GM23338 (cell line): ENCODE results near the gene ATXN2. TPM values are rescaled to one million over a fixed set of nuclear protein-coding genes. Genes with fewer than 3 reads are reported as not detected.
A peak's percentile ranks its signal among the peaks of the same experiment; 100 is the strongest.

Source experiments
- ATAC-seq: fragments of 200-7000 bp; cut with Tn5 transposase; 3 replicates; pipeline ENCODE4 v1.9.1; 2020
- DNase-seq: peaks from one replicate; pipeline ENCODE4 v3.0.0-alpha.2; 2015; ENCODE audit warnings: low spot score
- H2AFZ ChIP-seq: fragments of 200-600 bp; sonication (generic); 2 replicates; pipeline ENCODE4 v1.8.0; 2016; ENCODE audit warnings: antibody characterized with exemption, mild to moderate bottlenecking, moderate library complexity
- H3F3A ChIP-seq: fragments of 200-600 bp; sonication (generic); replicated peaks from 2 replicates; pipeline ENCODE4 v1.8.0; 2017; ENCODE audit warnings: antibody characterized with exemption, mixed run types, low read depth
- H3K27ac ChIP-seq: fragments of 200-600 bp; sonication (generic); 2 replicates; pipeline ENCODE4 v1.6.1; 2016; ENCODE audit warnings: low read depth
- H3K27me3 ChIP-seq: fragments of 200-600 bp; sonication (generic); 2 replicates; pipeline ENCODE4 v1.8.0; 2016; ENCODE audit warnings: mild to moderate bottlenecking, mixed run types, moderate library complexity; ENCODE audit not compliant: insufficient read depth
- H3K36me3 ChIP-seq: fragments of 200-600 bp; sonication (generic); 2 replicates; pipeline ENCODE4 v1.8.0; 2016; ENCODE audit warnings: mild to moderate bottlenecking; ENCODE audit not compliant: insufficient read depth
- H3K4me1 ChIP-seq: fragments of 200-600 bp; sonication (generic); 2 replicates; pipeline ENCODE4 v1.8.0; 2016; ENCODE audit warnings: mild to moderate bottlenecking, moderate library complexity; ENCODE audit not compliant: insufficient read depth
- H3K4me2 ChIP-seq: fragments of 200-600 bp; sonication (generic); 2 replicates; pipeline ENCODE4 v1.7.1; 2017; ENCODE audit warnings: mixed run types
- H3K4me3 ChIP-seq: fragments of 200-600 bp; sonication (generic); 2 replicates; pipeline ENCODE4 v1.6.1; 2016; ENCODE audit warnings: mixed run types
- H3K79me2 ChIP-seq: fragments of 200-600 bp; sonication (generic); replicated peaks from 2 replicates; pipeline ENCODE4 v1.8.0; 2017; ENCODE audit warnings: mild to moderate bottlenecking; ENCODE audit not compliant: insufficient read depth
- H3K9me2 ChIP-seq: fragments of 200-600 bp; sonication (generic); 2 replicates; pipeline ENCODE4 v1.8.0; 2017; ENCODE audit not compliant: insufficient read depth
- H4K20me1 ChIP-seq: fragments of 200-600 bp; sonication (generic); replicated peaks from 2 replicates; pipeline ENCODE4 v1.8.0; 2017; ENCODE audit warnings: mild to moderate bottlenecking; ENCODE audit not compliant: insufficient read depth
- H3K27ac Mint-ChIP-seq: 2 replicates; pipeline ENCODE4 v1.8.0; 2020; ENCODE audit warnings: inconsistent platforms, mild to moderate bottlenecking, moderate library complexity, mixed read lengths
- H3K27me3 Mint-ChIP-seq: 3 replicates; pipeline ENCODE4 v1.8.0; 2022; ENCODE audit warnings: low read depth, mild to moderate bottlenecking, moderate library complexity, mixed read lengths, inconsistent platforms; ENCODE audit not compliant: insufficient read depth, poor library complexity
- H3K36me3 Mint-ChIP-seq: 3 replicates; pipeline ENCODE4 v1.8.0; 2021; ENCODE audit warnings: low read depth, mild to moderate bottlenecking, inconsistent platforms, moderate library complexity, mixed read lengths
- H3K4me1 Mint-ChIP-seq: 3 replicates; pipeline ENCODE4 v1.8.0; 2020; ENCODE audit warnings: mild to moderate bottlenecking, inconsistent platforms, mixed read lengths
- H3K4me3 Mint-ChIP-seq: 3 replicates; pipeline ENCODE4 v1.8.0; 2021; ENCODE audit warnings: moderate library complexity, mild to moderate bottlenecking, inconsistent platforms, mixed read lengths
- H3K9me3 Mint-ChIP-seq: 3 replicates; pipeline ENCODE4 v1.8.0; 2020; ENCODE audit warnings: moderate library complexity, mild to moderate bottlenecking, inconsistent platforms, mixed read lengths
- ETS1 ChIP-seq: IDR thresholded peaks from 2 replicates; pipeline ENCODE4 v1.6.1; 2016; ENCODE audit warnings: antibody characterized with exemption
- JUNB ChIP-seq: IDR thresholded peaks from one replicate; pipeline ENCODE4 v1.6.1; 2016; ENCODE audit warnings: antibody characterized with exemption; ENCODE audit not compliant: unreplicated experiment
- POLR2AphosphoS5 ChIP-seq: IDR thresholded peaks from 2 replicates; pipeline ENCODE4 v1.6.1; 2016; ENCODE audit warnings: antibody characterized with exemption, low read depth
- REST ChIP-seq: IDR thresholded peaks from one replicate; pipeline ENCODE4 v1.6.1; 2018; ENCODE audit warnings: antibody characterized with exemption; ENCODE audit not compliant: unreplicated experiment
- STAT1 ChIP-seq: IDR thresholded peaks from one replicate; pipeline ENCODE4 v1.6.1; 2016; ENCODE audit warnings: antibody characterized with exemption; ENCODE audit not compliant: unreplicated experiment
- ZNF114 ChIP-seq: fragments of 250-450 bp; sonication (Bioruptor Pico); IDR thresholded peaks from 2 replicates; pipeline ENCODE4 v1.5.0; 2020; ENCODE audit warnings: mild to moderate bottlenecking, moderate library complexity
- polyA plus RNA-seq: library from polyadenylated mRNA; unstranded; fragments of >200 nt; fragmentation: Nextera tagmentation; extraction: Ambion mirVana; gene quantifications from 2 replicates; pipeline ENCODE4 v1.2.1, GENCODE V29; 2016
- total RNA-seq: library from RNA; depleted of rRNA; stranded (reverse); fragments of >200 nt; shearing (Covaris generic); gene quantifications from 2 replicates; pipeline ENCODE4 v1.2.3, GENCODE V29; 2014
- TF ChIP-seq, protein P1 (sequence below): fragments of 250-450 bp; sonication (Bioruptor Pico); IDR thresholded peaks from 2 replicates; pipeline ENCODE4 v1.5.0; 2020; ENCODE audit warnings: mild to moderate bottlenecking, moderate library complexity

The ATXN2 gene
- total and polyA plus RNA-seq, 2 experiments from 2014 or later = 44.8 to 59.5 TPM

- ATAC-seq = peak; percentile 6; the same call in 2 of the 3 replicates
Observed at GRCh38 chr12:111418594-111418880, 180.6 kb downstream of the ATXN2 start.

GRCh38 chr12:111417784-111418593 lies 181.1 kb downstream of the ATXN2 start:
- Mint-ChIP-seq H3K4me3 (no peak overlapping the region), H3K4me1 (peaks cover 44% of the 10 kb centered on the region), H3K9me3 (no peaks in the 10 kb centered on the region), H3K27me3 (peaks cover 7% of the 10 kb centered on the region), H3K36me3 (peaks cover 56% of the 10 kb centered on the region), H3K27ac (no peak overlapping the region)
- peaks cover 22% of the 10 kb centered on the region for H3K4me1 ChIP-seq
- H3K4me2 ChIP-seq = no peak overlapping the region
- no peak overlapping the region for H2AFZ ChIP-seq
- H3K9me2 ChIP-seq = no peaks in the 10 kb centered on the region
- H4K20me1 ChIP-seq = peaks cover 35% of the 10 kb centered on the region
- peaks cover 91% of the 10 kb centered on the region for H3K79me2 ChIP-seq
- peak overlapping the region; percentile 63; the same call in 1 of the 2 replicates for H3K27ac ChIP-seq
- no peak for DNase-seq
- H3K4me3 ChIP-seq = no peak overlapping the region
- no peaks in the 10 kb centered on the region for H3K27me3 ChIP-seq
- ATAC-seq = peak; percentile 68
- H3K36me3 ChIP-seq = peaks cover 14% of the 10 kb centered on the region
- peaks cover 5% of the 10 kb centered on the region for H3F3A ChIP-seq
- TF ChIP-seq ETS1 (no peak), JUNB (no peak), REST (no peak), STAT1 (no peak), POLR2AphosphoS5 (no peak)
- TF ChIP-seq, protein P1, sequence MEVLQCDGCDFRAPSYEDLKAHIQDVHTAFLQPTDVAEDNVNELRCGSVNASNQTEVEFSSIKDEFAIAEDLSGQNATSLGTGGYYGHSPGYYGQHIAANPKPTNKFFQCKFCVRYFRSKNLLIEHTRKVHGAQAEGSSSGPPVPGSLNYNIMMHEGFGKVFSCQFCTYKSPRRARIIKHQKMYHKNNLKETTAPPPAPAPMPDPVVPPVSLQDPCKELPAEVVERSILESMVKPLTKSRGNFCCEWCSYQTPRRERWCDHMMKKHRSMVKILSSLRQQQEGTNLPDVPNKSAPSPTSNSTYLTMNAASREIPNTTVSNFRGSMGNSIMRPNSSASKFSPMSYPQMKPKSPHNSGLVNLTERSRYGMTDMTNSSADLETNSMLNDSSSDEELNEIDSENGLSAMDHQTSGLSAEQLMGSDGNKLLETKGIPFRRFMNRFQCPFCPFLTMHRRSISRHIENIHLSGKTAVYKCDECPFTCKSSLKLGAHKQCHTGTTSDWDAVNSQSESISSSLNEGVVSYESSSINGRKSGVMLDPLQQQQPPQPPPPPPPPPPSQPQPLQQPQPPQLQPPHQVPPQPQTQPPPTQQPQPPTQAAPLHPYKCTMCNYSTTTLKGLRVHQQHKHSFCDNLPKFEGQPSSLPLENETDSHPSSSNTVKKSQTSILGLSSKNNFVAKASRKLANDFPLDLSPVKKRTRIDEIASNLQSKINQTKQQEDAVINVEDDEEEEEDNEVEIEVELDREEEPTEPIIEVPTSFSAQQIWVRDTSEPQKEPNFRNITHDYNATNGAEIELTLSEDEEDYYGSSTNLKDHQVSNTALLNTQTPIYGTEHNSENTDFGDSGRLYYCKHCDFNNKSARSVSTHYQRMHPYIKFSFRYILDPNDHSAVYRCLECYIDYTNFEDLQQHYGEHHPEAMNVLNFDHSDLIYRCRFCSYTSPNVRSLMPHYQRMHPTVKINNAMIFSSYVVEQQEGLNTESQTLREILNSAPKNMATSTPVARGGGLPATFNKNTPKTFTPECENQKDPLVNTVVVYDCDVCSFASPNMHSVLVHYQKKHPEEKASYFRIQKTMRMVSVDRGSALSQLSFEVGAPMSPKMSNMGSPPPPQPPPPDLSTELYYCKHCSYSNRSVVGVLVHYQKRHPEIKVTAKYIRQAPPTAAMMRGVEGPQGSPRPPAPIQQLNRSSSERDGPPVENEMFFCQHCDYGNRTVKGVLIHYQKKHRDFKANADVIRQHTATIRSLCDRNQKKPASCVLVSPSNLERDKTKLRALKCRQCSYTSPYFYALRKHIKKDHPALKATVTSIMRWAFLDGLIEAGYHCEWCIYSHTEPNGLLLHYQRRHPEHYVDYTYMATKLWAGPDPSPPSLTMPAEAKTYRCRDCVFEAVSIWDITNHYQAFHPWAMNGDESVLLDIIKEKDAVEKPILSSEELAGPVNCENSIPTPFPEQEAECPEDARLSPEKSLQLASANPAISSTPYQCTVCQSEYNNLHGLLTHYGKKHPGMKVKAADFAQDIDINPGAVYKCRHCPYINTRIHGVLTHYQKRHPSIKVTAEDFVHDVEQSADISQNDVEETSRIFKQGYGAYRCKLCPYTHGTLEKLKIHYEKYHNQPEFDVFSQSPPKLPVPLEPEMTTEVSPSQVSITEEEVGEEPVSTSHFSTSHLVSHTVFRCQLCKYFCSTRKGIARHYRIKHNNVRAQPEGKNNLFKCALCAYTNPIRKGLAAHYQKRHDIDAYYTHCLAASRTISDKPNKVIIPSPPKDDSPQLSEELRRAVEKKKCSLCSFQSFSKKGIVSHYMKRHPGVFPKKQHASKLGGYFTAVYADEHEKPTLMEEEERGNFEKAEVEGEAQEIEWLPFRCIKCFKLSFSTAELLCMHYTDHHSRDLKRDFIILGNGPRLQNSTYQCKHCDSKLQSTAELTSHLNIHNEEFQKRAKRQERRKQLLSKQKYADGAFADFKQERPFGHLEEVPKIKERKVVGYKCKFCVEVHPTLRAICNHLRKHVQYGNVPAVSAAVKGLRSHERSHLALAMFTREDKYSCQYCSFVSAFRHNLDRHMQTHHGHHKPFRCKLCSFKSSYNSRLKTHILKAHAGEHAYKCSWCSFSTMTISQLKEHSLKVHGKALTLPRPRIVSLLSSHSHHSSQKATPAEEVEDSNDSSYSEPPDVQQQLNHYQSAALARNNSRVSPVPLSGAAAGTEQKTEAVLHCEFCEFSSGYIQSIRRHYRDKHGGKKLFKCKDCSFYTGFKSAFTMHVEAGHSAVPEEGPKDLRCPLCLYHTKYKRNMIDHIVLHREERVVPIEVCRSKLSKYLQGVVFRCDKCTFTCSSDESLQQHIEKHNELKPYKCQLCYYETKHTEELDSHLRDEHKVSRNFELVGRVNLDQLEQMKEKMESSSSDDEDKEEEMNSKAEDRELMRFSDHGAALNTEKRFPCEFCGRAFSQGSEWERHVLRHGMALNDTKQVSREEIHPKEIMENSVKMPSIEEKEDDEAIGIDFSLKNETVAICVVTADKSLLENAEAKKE (CRISPR knock-in tag) = no peak

More at GRCh38 chr12:111418594-111418880, 180.6 kb downstream of the ATXN2 start:
- no peak overlapping the region for H3K27ac ChIP-seq
- H4K20me1 ChIP-seq = peaks cover 29% of the 10 kb centered on the region
- no peaks in the 10 kb centered on the region for H3K9me2 ChIP-seq
- H3K27me3 Mint-ChIP-seq = peaks cover 7% of the 10 kb centered on the region
- H3K27ac Mint-ChIP-seq = no peak overlapping the region
- H3K4me3 Mint-ChIP-seq = no peak overlapping the region
- H3K36me3 ChIP-seq = peaks cover 14% of the 10 kb centered on the region
- H3K9me3 Mint-ChIP-seq = no peaks in the 10 kb centered on the region
- no peak overlapping the region for H3K4me3 ChIP-seq
- TF ChIP-seq ETS1 (no peak), ZNF114 (CRISPR knock-in tag) (no peak)
- peaks cover 5% of the 10 kb centered on the region for H3F3A ChIP-seq
- H3K4me2 ChIP-seq = no peak overlapping the region
- H3K36me3 Mint-ChIP-seq = peaks cover 58% of the 10 kb centered on the region
- H3K4me1 ChIP-seq = peaks cover 17% of the 10 kb centered on the region
- peaks cover 91% of the 10 kb centered on the region for H3K79me2 ChIP-seq
- H3K4me1 Mint-ChIP-seq = peaks cover 40% of the 10 kb centered on the region
- no peaks in the 10 kb centered on the region for H3K27me3 ChIP-seq
- no peak for DNase-seq
- H2AFZ ChIP-seq = no peak overlapping the region
